Measurements from ENCODE around the gene C12orf76.
A peak's percentile ranks its signal among the peaks of the same experiment; 100 is the strongest.

The C12orf76 gene

DNA sequence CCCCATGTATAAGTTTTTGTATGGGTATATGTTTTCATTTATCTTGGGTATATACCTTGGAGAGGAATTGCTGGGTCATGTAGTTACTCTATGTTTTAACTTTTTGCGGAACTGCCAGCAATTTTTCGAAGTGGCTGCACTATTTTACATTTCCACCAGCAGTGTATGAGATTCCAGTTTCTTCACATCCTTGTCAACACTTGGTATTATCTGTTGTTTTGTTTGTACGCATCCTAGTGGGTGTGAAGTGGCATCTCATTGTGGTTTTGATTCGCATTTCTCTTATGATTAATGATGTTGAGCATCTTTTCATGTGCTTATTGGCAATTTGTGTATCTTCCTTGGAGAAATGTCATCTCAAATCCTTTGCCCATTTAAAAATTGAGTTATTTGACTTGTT, 42.2 kb downstream of the C12orf76 start:
- no peak for DNase-seq (ENCODE audit: low read depth)
- H3K4me3 ChIP-seq (ENCODE audit: low read depth, low read length), result no peak overlapping the region
- TF ChIP-seq CTCF (IDR thresholded peaks at IDR 0.05; ENCODE audit: insufficient read depth, low read depth, low read length, missing control alignments), result no peak

DNA sequence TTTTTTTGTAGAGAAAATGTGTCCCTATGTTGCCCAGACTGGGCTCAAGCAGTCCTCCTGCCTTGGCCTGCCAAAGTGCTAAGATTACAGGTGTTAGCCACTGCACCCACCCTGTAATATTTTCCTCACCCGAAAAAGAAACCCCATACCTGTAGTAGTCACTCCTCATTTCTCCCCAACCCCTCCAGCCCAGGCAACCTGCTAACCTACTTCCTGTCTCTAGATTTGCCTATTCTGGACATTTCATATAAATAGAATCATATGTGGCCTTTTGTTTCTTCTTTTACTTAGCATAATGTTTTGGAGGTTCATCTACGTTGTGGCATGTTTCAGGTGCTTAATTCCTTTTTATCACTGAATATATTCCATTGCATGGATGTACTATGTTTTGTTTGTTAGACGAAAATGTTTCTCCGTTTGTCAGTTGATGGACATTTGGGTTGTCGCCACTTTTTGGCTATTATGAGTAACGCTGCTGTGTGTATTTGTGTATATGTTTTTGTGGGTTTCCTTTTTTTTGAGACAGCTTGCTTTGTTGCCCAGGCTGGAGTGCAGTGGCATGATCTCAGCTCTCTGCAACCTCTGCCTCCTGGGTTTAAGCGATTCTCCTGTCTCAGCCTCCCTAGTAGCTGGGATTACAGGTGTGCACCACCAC, 42.9 kb downstream of the C12orf76 start:
- peak overlapping the region; percentile 37 for H3K4me3 ChIP-seq (ENCODE audit: low read depth, low read length)
- TF ChIP-seq CTCF (IDR thresholded peaks at IDR 0.05; ENCODE audit: insufficient read depth, low read depth, low read length, missing control alignments), result no peak
- DNase-seq (ENCODE audit: low read depth), result peak; percentile 71

DNA sequence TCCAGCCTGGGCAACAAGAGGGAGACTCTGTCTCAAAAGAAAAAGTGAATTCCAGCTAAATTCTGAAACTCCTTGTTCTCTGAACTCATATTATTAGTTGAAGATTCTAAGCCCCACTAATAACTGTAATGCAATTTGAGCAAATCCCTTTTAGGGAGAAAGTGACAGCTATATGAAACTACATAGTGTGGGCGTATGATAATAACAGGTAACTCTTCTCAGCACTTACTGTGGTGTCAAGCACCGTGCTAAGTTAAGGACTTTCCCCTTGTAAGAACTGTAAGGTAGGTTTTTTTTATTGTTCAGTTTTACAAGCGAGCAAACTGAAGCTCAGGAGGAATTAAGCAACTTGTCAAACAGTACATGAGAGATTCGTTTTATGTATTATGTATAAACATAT, 43.7 kb downstream of the C12orf76 start:
- H3K4me3 ChIP-seq (ENCODE audit: low read depth, low read length), result peak overlapping the region; percentile 37; the same call in 1 of the 2 replicates
- TF ChIP-seq CTCF (IDR thresholded peaks at IDR 0.05; ENCODE audit: insufficient read depth, low read depth, low read length, missing control alignments), result no peak
- peak; percentile 75 for DNase-seq (ENCODE audit: low read depth)

DNA sequence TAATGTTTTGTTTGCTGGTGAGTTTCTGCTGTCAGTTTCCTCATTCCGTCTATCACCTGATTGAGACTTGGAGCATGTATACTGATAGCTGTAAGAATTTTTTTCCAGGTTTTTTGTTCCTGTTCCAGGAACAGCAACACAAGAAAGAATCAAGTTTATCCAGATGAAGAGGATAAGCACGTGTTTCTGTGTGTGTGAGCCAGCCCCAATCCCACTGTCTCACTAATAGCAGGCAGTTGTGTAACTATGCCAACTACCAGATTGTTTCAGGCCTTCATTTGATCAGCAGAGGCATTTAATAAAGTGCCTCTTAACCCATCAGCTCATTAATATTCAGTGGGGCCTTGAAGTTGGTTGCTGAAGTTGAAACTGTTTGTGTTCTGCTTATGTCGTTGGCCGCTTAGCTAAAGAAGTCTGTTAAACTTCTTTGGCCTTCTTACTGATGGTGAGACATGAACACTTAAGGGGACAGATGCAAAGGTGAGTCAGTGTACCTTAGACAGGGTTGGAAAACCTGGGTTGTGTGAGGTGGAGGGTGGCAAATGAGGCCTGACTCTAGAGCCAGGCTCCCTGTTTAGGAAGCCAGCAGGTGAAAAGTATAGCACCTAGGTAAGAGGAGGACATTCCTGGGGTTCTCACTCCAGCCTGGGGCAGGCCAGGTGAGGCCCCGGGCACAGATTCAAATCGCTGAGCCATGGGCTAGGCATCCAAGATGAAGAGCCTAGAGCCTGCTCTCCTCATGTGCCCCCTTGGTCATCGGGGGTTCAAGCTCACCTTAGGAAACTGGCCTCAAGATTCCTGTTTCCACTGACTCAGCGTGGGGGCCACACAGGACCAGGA, 45.4 kb downstream of the C12orf76 start:
- no peak overlapping the region; the same call in 1 of the 2 replicates for H3K4me3 ChIP-seq (ENCODE audit: low read depth, low read length)
- no peak for DNase-seq (ENCODE audit: low read depth)

DNA sequence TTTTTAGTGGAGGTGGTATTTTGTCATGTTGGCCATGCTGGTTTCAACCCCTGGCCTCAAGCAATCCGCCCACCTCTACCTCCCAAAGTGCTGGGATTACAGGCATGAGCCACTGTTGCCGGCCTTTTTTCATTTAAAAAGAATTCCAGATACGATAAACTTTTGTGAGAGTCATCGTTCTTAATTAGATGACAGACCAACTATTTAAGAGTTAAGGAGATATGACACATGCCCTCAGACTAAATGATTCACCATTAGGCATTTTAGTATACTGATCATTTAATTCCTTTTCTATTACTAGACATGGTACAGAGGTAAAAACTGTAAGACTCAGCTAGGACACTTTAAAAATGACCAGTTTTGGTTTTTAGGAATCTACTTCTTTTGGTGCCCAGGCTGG, 46.7 kb downstream of the C12orf76 start:
- no peak overlapping the region for H3K4me3 ChIP-seq (ENCODE audit: low read depth, low read length)
- TF ChIP-seq CTCF (IDR thresholded peaks at IDR 0.05; ENCODE audit: insufficient read depth, low read depth, low read length, missing control alignments), result no peak
- DNase-seq (ENCODE audit: low read depth), result no peak

More for the DNA sequence above, 45.4 kb downstream of the C12orf76 start:
- no peak for TF ChIP-seq CTCF (IDR thresholded peaks at IDR 0.05; ENCODE audit: insufficient read depth, low read depth, low read length, missing control alignments)

- H3K4me3 ChIP-seq (ENCODE audit: low read depth, low read length), result peak overlapping the region; percentile 92
- no peak for TF ChIP-seq CTCF (IDR thresholded peaks at IDR 0.05; ENCODE audit: insufficient read depth, low read depth, low read length, missing control alignments)
- DNase-seq (ENCODE audit: low read depth), result peak; percentile 55
These were observed 48.3 kb downstream of the C12orf76 start for GRCh38 chr12:109999983-110000505.
